HG02870 (cell line): ENCODE measurements around the gene CLASP2.
"Not testable (repeated sequence)": the region's sequence is repeated elsewhere in the genome, so short reads cannot be mapped to it uniquely, and the experiment has no call there.

ENCODE experiments used
- ATAC-seq: cut with Tn5 transposase; IDR thresholded peaks from one replicate; pipeline ENCODE4 v1.9.1; 2021; ENCODE audit warnings: mild to moderate bottlenecking, moderate library complexity; ENCODE audit not compliant: unreplicated experiment

CLASP2 gene

DNA sequence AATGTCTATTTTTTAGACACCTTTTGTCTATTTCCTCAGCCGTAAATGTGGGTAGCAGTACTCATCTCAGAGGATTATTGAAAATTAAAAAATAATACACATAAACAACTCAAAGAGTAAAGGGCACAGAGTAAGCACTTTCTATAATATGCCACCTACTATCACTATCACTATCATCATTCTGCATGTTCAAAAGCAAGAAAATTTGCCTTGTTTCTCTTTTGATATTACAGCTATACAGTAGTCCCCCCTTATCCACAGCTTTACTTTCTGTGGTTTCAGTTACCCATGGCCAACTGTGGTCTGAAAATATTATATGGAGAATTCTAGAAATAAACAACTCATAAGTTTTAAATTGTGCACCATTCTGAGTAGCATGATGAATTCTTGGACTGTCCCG lies 27.7 kb downstream of the CLASP2 start:
- no peak for ATAC-seq

DNA sequence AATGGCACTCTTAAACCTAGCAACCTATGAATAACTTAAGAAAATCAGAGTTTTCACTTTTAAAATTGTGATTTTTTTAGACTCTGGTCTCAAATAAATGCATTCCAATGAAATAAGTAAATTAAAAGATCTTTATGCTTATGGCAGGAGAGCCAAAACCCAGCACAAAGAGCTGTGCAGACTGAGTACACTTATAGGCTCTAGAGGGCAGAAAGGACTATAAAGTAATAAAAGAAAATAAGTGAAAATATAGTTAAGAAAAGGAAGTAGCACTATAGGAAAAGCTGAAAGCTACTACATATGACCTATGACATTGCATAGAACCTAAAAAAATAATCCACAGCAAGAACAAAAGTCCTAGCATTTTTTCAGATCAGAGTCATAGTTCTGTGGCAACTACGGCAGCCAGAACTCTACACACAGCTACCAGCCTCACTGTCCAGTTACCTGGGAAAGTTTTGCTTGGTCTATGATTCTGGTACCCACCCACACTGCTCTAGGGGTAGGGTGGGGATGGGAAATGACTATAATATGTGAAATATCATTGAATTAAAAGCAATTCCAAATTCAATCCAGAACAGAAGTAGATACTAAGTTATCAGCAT lies 30.5 kb downstream of the CLASP2 start:
- ATAC-seq: no peak

DNA sequence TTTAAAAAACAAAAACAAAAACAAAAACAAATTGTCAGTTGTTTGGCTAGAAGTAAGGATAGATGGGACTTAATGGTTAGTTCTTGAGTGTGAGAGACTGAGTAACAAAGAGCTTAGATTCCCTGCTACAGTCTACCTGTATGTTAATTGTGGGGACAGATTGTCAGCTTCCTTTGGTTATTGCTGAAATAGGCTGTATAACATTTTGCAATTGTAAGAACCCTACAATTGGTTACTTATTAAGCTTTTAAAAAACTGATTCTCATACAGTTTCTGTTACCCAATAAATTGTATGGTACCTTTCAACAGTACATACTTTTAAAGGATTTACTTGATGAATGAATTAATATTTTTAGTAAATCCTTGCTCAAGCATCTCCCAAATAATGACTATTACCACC lies 35.3 kb downstream of the CLASP2 start:
- ATAC-seq: no peak

DNA sequence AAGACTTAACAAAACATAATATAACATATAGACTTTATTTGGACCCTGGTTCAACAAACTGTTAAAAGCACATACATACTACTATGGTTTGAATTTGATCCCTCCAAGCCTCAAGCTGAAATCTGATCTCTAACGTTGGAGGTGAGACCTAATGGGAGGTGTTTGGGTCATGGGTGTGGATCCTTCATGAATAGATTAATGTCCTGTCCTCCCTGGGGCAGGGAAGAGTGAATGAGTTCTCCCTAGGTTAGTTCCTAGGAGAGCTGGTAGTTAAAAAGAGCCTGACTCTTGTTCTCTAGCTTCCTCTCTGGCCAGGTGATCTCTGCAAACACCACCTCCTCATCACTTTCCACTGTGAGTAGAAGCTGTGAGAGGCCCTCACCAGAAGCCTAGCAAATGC lies 36.4 kb downstream of the CLASP2 start:
- ATAC-seq: no peak

DNA sequence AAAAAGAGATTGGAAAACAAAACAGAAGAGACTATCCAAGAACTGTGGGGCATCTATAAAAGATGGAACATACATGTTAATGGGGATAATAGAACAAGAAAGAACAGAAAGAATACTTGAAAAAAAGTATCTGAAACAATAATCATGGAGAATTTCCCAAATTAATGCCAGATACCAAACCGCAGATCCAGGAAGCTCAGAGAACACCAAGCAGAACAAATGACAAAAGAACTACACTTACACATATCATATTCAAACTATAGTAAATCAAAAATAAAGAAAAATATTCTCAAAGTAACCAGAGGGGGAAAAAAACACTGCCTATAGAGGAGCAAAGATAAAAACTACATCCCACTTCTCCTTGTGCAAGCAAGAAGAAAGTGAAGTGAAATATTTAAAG lies 40.0 kb downstream of the CLASP2 start:
- no peak for ATAC-seq

DNA sequence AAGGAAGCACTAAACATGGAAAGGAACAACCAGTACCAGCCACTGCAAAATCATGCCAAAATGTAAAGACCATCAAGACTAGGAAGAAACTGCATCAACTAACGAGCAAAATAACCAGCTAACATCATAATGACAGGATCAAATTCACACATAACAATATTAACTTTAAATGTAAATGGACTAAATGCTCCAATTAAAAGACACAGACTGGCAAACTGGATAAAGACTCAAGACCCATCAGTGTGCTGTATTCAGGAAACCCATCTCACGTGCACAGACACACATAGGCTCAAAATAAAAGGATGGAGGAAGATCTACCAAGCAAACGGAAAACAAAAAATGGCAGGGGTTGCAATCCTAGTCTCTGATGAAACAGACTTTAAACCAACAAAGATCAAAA lies 44.6 kb downstream of the CLASP2 start:
- not testable (repeated sequence) for ATAC-seq

DNA sequence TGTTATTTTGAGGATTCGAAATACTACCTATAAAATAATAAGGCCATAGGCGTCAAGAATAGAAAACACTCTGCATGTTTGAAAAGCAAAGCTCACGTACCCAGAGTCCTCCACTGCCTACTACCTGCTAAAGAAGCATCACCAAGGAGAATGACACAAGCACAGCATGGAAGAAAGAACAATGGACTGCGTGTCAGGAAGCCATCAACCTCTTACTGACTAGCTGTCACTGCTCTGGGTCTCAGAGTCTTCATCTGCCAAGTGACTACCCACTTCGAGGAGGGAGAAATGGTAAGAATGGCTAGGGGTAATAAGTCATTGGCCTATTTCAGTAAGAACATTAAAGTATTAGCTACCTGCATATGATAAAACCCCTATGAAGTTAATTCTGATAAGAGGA lies 49.4 kb downstream of the CLASP2 start:
- ATAC-seq: no peak

DNA sequence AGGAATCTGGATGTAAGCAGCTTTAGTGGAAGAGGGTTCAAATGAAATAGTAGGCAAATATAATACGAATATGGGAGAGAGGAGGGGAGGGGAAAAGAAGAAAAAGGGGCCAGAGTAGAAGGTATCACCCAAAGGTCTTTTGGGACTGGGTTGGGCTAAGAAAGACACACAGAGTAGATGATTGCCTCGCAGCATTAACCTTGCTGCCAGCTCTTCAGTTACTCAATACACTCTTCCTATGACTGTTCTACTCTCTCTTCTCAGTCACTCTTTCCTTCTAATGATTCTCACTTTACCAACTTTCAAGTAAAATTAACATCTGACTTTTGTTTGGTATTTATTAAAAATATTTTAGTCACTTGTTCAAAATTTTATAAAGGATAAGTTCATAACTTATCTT lies 52.8 kb downstream of the CLASP2 start:
- no peak for ATAC-seq

DNA sequence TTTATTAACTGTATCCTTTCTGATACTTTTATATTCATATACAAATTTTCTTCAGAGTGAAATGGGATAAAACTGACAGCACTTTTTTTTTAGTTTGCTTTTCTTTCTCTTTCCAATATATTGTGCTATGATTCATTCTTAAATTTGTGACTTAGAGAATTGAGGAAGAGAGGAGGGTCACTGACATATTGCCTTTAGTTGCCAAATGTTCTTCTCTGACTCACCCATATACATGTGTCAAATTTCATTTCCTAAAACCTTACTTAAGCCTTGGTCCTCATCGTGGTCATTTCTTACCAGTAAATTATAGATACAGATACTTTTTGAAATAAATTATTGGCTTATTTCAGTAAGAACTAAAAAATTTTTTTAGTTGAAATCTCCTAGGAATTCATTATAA lies 53.9 kb downstream of the CLASP2 start:
- ATAC-seq: no peak

DNA sequence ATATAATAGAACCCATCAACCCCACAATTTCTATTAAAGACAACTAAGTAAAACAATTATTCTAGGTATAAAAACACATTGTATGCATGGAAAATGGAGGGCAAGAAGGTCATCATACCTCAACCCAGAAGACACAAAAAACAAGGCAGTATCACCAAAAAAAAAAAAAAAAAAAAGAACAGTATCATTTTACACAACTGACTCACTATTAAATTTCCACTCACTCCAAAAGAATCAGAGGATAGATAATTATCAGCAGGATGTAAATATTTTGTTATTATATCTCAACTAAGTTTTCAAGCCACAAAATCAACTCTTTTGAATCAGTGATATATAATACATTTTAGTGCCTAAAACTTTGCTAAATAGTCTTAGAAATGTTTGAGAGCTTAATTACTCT lies 55.0 kb downstream of the CLASP2 start:
- ATAC-seq: no peak

DNA sequence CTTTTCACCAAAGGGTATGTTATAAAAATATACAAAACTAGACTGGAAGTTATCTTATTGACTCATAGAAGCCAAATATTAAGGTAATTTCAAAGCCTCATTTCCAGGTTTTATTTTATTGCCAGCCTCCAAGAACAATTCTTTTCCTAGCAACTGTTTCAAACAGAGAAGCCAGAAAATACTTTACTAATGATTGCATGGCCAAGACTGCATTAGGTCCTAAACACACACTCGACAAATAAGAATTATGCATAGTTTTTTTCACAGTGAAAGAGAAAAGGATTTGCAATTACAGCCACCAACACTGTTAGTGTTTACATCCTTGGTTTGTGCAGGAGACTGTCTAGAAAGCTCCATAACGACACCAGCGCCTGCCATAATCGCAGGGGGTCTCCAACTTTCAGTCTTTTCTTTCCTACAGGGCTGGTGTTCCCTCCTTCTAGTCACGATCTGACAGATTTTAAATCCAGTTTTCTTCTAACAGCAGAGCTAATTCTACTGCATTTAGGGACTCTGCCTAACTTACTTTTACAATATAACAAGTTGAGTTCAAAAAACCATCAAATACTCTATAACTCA lies 58.1 kb downstream of the CLASP2 start:
- ATAC-seq: no peak

DNA sequence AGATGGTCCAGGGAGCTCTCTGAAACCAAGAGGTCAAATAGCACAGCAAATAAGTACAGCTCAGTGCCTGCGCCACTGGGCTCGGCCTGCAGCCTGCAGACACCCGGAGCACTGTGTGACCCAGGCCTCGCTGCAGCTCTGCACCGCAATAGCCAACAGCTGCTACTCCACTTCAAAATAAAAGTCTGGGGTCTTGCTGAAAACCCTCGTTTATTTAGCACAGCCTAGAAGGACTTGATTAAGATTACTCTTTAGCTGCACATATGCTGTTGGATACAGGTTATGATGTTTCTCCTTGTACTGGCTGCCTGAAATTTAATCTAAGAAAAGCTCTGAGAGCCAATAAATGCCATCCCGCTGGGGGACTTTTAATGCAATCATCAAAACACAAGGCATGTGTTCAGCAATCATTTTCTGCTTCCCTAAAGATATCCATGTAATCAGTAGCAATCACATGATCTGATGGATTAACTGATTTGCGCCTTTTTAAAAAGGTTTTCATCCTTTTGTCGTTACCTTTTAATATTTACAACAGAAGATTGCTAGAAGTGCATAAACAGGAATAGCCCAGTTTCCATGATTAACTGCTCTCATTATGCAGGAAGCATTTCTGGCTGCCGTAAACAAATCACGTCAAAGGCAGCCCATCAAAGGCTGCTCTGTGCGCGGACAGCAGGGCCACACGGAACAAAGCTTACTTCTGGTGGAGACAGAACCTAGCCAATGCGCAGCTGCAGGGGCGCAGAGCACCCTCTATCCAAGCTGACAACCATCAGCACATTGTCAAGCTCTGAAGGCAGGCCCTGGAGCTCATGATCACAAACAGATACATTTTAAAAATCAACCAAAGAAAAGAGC lies 58.8 kb downstream of the CLASP2 start:
- ATAC-seq: peak; percentile 93

DNA sequence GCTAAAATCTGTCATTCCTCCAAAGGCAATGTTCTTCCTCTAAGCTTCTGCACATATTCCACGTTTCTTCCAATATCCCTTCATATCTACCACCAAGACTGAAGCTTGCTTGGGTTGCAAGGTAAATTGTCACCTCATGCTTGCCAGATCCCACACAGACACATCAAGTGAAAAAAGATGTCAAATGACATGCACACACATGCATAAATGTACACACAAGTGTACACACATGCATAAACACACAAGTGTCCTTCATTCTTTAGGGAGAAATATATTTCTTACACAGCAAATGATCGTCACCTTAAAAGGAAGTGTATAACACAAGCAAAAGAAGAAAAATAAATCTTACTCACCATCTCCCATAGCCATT lies 59.4 kb downstream of the CLASP2 start:
- ATAC-seq: no peak

DNA sequence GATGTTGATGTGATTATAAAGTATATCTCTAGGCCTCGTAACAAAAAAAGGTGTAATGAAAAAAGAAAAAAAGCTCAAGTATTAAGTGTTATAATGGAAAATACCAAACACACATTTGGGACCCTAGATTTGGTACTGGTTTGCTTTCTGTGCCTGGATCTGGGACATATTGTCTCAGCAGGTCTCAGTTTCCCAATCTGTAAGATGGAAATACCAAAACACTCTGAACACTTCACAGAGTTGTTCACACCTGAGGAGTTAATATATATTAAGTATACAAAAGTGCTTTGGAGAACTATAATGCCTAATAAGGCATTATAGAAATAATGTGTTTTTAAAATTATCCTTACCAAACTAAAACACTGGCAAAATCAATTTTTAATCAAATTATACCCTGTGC lies 60.0 kb downstream of the CLASP2 start:
- ATAC-seq: no peak

DNA sequence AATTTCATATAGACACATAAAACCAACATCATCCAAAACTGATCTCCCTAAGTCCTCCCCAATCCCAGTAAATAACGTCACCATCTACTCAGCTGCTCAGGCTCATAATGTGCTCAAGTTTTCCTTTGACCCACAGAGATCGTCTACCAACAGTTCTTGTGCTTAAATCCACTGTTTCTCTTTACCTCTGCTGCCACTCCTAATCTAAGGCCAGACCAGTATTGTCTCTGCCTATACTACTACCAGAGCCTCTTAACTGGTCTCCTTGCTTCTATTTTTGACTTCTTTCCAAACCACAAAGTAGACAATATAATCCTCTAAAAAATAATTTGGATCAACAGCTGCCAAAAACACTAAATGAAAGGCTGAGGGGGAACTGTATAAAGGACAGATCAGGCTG lies 65.3 kb downstream of the CLASP2 start:
- ATAC-seq: no peak

DNA sequence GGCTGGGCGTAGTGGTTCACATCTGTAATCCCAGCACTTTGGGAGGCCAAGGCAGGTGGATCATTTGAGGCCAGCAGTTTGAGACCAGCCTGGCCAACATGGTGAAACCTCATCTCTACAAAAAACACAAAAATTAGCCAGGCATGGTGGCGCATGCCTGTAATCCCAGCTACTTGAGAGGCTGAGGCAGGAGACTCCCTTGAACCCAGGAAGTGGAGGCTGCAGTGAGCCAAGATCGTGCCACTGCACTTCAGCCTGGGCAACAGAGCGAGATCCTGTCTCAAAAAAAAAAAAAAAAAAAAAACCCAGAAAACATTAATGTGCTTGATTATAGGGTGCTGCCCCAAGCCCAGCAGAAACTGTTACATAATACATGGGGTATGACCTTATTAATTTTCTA lies 67.0 kb downstream of the CLASP2 start:
- ATAC-seq: not testable (repeated sequence)

DNA sequence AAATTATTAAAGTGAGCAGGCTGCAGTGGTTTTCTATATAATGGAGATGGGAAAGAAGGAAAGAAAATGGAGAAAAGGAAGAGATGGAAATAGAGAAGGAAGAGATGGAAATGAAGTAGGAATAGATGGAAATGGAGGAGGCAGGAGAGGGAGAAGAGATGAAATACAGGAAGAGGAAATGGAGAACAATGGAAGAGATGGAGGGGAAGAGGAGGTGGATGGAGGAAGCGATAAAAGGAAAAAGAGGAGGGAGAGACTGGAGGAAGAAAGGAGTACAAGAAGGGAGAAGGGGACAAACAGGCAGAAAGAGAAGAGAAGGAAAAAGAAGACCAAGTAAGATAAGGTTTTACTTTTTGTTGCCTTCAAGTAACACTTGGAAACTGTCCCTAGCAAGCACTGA lies 67.6 kb downstream of the CLASP2 start:
- ATAC-seq: no peak

DNA sequence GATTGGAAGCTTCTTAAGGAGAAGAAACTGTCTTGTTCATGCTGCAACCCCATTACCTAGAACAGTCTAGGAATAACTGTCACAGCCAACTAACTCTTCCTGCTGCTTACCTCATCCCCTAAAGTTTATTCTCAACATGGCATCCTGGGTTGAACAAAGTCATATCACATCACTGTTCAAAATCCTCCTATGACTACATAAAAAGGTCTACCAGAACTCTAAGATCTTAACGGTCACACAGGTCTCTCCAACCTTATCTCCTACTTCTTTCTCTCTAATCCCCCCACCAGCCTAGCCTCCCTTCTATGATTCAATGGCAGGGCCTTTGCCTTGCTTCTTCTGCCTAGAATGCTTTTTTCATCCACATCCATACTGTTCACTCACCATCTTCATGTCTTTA lies 69.3 kb downstream of the CLASP2 start:
- no peak for ATAC-seq

DNA sequence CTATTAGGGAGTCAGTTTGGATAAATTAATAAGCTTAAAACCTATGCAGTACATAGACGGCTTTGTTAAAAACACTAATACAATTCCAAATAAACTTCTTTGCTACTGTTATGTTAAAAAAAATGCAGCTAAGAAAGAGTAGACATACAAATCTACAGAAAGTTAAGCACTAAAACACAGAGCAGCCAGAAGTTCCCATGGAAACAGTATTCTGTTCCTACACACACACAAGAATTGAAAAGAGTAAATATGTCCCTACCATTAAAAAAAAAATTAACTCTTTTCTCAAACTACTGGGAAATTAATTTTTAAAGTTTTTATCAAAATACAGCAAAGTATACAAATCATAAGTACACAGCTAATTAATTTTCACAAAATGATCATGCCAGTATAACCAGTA lies 71.6 kb downstream of the CLASP2 start:
- no peak for ATAC-seq

DNA sequence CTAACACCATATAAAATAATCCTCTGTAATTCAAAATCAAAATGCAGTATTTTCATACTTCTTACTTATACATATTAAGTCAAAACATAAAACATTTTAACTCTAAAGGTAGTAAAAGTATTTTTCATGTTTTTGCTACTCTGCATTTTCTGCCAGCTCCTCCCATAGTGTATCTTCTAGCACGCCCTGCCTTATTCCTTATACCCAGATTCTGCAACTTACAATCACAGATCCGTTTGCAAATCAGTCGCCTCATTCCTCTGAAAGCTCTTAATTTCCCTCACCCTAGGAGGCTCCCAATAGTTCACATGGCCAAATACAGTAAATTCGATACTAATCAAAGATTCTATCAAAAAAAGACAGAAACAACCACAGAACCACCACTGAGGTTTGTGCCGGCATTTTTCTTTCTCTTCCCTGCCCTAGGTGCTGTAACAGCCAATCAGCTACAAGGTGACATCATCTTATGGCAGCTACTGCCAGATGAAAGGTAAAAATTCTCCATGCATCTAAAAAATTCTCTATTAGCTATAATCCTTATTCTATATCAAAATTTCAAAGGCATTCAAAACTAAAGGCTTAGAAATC lies 72.9 kb downstream of the CLASP2 start:
- no peak for ATAC-seq

DNA sequence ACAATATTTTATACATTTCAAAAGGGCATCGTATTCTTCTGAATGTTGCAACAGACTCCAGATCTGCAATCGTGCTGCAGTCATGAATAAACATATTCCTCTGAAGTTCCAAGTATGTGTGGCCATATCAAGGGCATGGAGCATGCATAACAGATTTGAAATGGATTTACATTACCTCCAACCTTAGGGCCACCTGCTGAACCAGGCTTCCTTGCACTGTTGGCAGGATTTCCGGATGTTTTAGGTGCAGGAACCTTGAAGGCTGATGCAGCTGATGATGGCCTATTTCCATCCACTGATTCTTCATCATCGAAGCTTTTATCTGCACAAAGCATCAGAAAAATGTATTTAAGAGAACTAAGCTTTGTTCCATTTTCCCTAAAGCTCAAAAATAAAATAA lies 73.5 kb downstream of the CLASP2 start:
- ATAC-seq: no peak

DNA sequence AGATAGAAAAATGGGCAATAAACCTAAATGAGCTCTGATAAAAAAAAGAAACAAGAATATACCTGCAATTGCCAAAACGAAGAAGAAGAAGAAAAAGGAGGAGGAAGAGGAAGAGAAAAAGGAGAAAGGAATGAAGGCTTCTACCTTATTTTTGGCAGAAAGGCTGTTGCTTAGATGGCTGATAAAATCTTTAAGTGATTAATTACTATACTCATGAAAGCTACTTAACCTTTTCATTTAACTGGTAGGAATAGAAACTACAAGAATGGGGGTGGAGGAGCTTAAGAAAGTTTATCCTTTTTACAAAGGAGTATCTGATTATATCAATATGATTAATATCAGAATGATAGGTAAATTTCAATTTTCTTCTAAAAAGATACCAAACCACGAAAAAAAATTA lies 75.2 kb downstream of the CLASP2 start:
- ATAC-seq: no peak
